ENCODE data around the gene JCAD. TPM values are rescaled to one million over a fixed set of nuclear protein-coding genes. Genes with fewer than 3 reads are reported as not detected.

Gene JCAD
- total RNA-seq, 4 donors from 2014 or later: 26.6 to 38.5 (median 28.1) TPM

DNA sequence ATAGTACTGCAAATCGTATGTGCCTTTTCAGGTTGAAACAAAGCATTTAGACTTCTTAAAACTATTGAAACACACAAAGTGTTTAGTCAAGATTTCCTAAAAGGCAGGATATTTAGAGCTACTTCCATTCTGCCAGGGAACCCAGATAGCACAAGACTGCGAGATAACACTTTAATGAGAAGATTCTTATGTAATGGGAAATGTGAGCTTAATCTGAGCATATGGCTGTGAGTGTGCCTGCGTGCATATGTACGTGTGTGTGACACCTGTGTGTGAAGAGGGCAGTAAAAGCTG is 14.3 kb upstream of the JCAD start:
- Histone ChIP-seq H3K9me3 (no peaks in the 10 kb centered on the region), H3K27me3 (no peaks in the 10 kb centered on the region), H3K27ac (no peak overlapping the region), H3K4me3 (replicated peaks in 1 of 3) (no peak overlapping the region), H3K36me3 (no peaks in the 10 kb centered on the region), H3K4me1 (peaks cover 0 to 1% of the 10 kb centered on the region in 2 donors)
- no peak for DNase-seq
- WGBS, 2 donors: 88% methylated on average over 4 of the region's 4 CpGs
- TF ChIP-seq, protein P1, sequence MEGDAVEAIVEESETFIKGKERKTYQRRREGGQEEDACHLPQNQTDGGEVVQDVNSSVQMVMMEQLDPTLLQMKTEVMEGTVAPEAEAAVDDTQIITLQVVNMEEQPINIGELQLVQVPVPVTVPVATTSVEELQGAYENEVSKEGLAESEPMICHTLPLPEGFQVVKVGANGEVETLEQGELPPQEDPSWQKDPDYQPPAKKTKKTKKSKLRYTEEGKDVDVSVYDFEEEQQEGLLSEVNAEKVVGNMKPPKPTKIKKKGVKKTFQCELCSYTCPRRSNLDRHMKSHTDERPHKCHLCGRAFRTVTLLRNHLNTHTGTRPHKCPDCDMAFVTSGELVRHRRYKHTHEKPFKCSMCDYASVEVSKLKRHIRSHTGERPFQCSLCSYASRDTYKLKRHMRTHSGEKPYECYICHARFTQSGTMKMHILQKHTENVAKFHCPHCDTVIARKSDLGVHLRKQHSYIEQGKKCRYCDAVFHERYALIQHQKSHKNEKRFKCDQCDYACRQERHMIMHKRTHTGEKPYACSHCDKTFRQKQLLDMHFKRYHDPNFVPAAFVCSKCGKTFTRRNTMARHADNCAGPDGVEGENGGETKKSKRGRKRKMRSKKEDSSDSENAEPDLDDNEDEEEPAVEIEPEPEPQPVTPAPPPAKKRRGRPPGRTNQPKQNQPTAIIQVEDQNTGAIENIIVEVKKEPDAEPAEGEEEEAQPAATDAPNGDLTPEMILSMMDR (IDR thresholded peaks at IDR 0.05): no peak
- TF ChIP-seq POLR2A (IDR thresholded peaks at IDR 0.05): no peak
- intact Hi-C loops (cut with DNase I): no loop called here

DNA sequence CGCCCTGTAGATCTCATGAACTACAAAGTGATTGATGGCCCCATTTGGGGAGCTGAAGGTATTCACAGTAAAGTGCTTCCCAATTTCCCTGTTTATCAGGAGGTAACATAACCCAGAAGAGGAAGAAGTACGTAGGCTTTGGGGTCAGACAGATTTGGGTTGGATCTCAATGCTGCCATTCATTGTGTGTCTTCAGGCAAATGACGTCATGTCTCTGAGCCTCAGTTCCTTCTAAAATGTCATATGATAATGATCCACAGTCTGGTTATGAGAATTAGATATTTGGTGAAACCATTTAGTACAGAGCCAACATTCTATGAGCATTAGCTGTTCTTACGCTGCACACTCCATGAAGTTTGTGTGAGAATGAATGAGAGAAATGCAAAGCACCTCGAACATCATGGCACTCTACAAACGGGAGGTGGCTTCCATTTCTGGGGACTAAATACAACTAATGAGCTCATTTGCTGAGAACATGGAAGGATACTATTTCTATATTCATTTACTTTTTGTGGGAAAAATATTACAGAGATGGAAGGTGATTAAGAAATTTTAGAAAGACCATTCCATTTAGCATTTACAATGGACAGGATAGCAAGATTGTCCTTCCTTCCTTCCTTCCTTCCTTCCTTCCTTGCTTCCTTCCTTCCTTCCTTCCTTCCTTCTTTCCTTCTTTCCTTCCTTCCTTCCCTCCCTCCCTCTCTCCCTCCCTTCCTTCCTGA is 13.8 kb upstream of the JCAD start:
- Histone ChIP-seq H3K36me3 (no peaks in the 10 kb centered on the region), H3K4me1 (peaks cover 0 to 4% of the 10 kb centered on the region in 2 donors), H3K27me3 (no peaks in the 10 kb centered on the region), H3K9me3 (no peaks in the 10 kb centered on the region), H3K4me3 (replicated peaks in 1 of 3) (no peak overlapping the region), H3K27ac (no peak overlapping the region)
- intact Hi-C loops (cut with DNase I): no loop called here
- no peak for DNase-seq
- TF ChIP-seq, protein P1 (IDR thresholded peaks at IDR 0.05): no peak
- TF ChIP-seq POLR2A (IDR thresholded peaks at IDR 0.05): no peak
- WGBS, 2 donors: 95% methylated on average over 6 of the region's 6 CpGs

DNA sequence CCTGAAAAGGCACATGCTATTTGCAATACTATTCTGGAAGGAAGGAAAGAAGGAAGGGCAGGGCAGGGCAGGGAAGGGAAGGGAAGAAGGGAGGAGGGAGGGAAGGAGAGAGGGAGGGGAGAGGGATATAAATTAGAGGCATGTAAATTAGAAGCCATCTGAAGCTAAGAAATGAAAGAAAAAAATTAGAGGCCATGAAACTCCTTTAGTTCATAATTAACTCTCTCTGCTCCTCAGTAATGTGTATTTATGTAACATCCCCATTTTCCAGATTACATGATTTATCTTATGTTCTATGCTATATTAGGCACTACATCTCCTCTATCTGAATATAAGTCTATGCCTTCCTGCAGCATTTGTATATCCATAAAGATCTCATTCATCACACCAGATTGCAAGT is 12.7 kb upstream of the JCAD start:
- Histone ChIP-seq H3K4me3 (replicated peaks in 1 of 3) (no peak overlapping the region), H3K36me3 (no peaks in the 10 kb centered on the region), H3K4me1 (peaks cover 0 to 4% of the 10 kb centered on the region in 2 donors), H3K27me3 (no peaks in the 10 kb centered on the region), H3K9me3 (no peaks in the 10 kb centered on the region), H3K27ac (no peak overlapping the region)
- TF ChIP-seq, protein P1 (IDR thresholded peaks at IDR 0.05): no peak
- no peak for TF ChIP-seq POLR2A (IDR thresholded peaks at IDR 0.05)
- intact Hi-C loops (cut with DNase I): no loop called here
- no peak for DNase-seq

DNA sequence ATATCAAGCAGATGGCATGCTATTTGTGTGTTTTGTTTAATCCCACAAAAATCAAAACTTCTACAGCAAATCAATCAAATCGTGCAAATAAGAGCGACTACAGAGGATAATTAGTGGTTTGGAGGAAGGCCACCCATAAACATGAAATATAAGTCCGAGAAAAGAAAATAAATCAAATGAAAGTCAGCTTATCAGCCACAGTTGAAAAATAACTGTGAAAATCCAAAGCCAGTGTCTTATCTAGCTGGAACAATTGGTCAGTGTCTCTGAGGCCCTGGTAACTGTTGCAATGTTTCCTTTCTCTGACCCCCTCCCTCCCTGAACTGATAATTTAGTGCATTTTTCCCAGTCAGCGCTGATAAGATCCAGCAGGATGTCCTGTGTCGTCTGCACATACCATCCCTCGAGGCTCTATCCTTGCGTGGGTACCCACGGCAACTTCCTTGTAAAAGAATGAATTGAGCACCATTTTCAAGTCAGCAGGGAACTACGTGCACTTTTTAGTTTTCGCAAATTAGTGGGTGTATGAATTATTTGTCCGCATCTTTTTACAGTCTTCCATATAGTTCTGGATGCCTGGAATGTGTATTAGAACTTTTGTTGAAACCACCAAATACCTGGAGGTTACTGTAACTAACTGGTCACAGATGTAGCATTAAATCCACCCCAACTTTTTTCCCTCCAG is 10.8 kb upstream of the JCAD start:
- no peak for DNase-seq
- Histone ChIP-seq H3K27ac (no peak overlapping the region), H3K36me3 (no peaks in the 10 kb centered on the region), H3K27me3 (no peaks in the 10 kb centered on the region), H3K4me3 (replicated peaks in 1 of 3) (no peak overlapping the region), H3K9me3 (no peaks in the 10 kb centered on the region), H3K4me1 (peaks cover 0 to 4% of the 10 kb centered on the region in 2 donors)
- TF ChIP-seq, protein P1 (IDR thresholded peaks at IDR 0.05): no peak
- TF ChIP-seq POLR2A (IDR thresholded peaks at IDR 0.05): no peak
- 64 to 72% methylated on average over 11 of the region's 11 CpGs for WGBS, 2 donors
- intact Hi-C loops (cut with DNase I): no loop called here

DNA sequence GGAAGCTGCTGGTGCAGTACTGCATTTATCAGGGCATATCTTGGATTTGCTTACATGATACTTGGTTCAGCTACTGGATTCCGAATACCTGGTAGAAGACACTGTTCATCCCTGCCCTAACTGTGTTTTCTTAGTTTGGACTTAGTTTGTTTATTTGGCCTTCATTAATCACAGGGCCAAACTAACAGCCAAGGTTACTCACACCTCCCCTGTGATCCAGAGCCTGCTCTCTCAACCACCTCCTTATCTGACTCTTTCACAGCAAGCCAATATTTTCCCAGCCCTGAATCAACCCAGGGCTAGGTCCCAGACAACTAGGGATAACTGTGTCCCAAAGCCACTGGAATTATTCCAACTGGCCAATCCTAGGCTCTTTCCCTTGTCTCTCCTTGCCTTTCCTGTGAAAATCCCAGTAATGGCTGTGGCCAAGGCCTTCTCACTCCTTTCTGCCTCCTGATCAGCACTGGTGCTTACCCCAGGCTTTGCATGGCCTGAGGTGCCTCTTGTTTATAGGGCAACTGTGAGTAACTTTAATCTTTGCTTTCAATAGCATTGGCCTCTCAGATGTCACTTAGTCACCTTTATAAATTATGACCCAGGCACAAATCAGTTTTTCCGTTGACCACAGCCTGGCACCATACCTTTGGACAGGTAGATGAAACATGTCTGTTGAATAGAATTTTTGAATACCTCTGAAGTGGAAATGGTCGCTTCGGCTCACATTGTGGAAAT is 9.3 kb upstream of the JCAD start:
- Histone ChIP-seq H3K9me3 (no peaks in the 10 kb centered on the region), H3K27me3 (no peaks in the 10 kb centered on the region), H3K36me3 (no peaks in the 10 kb centered on the region), H3K27ac (no peak overlapping the region), H3K4me3 (replicated peaks in 1 of 3) (no peak overlapping the region), H3K4me1 (peaks cover 0 to 4% of the 10 kb centered on the region in 2 donors)
- no peak for TF ChIP-seq POLR2A (IDR thresholded peaks at IDR 0.05)
- TF ChIP-seq, protein P1 (IDR thresholded peaks at IDR 0.05): no peak
- intact Hi-C loops (cut with DNase I): no loop called here
- no peak for DNase-seq
- WGBS, 2 donors: 90 to 97% methylated on average over 4 of the region's 4 CpGs

Data from thyroid gland (tissue), 4 donors.